Adipocyte (in vitro differentiated cells): ENCODE measurements around the gene DRD1.
"Not testable (repeated sequence)": the region's sequence is repeated elsewhere in the genome, so short reads cannot be mapped to it uniquely, and the experiment has no call there.

Source experiments
- DNase-seq: peaks from one replicate; pipeline ENCODE4 v3.0.0-alpha.2; 2015; ENCODE audit warnings: low read depth
- H3K27me3 ChIP-seq: replicated peaks from 2 replicates; pipeline ENCODE4 v1.7.0; 2013; ENCODE audit warnings: mild to moderate bottlenecking, low read length, moderate library complexity; ENCODE audit not compliant: control insufficient read depth, insufficient read depth
- H3K36me3 ChIP-seq: 2 replicates; pipeline ENCODE4 v1.7.0; 2013; ENCODE audit warnings: low read length, mild to moderate bottlenecking, moderate library complexity; ENCODE audit not compliant: control insufficient read depth, insufficient read depth, severe bottlenecking
- H3K4me1 ChIP-seq: 2 replicates; pipeline ENCODE4 v1.7.0; 2013; ENCODE audit warnings: mild to moderate bottlenecking, low read length, moderate library complexity; ENCODE audit not compliant: control insufficient read depth, insufficient read depth
- H3K4me3 ChIP-seq: 2 replicates; pipeline ENCODE4 v1.7.0; 2013; ENCODE audit warnings: mild to moderate bottlenecking, low read length, moderate library complexity
- H3K9ac ChIP-seq: 2 replicates; pipeline ENCODE4 v1.7.0; 2013; ENCODE audit warnings: mild to moderate bottlenecking, low read length, moderate library complexity
- H3K9me3 ChIP-seq: 2 replicates; pipeline ENCODE4 v1.7.0; 2013; ENCODE audit warnings: mild to moderate bottlenecking, low read length, moderate library complexity; ENCODE audit not compliant: control insufficient read depth

Gene DRD1

GRCh38 chr5:175454338-175454737 lies 10.4 kb upstream of the DRD1 start:
- not testable (repeated sequence) for H3K4me1 ChIP-seq

GRCh38 chr5:175452166-175452565 lies 8.2 kb upstream of the DRD1 start:
- Histone ChIP-seq H3K9me3 (no peaks in the 10 kb centered on the region), H3K9ac (no peak overlapping the region)

More at GRCh38 chr5:175454338-175454737, 10.4 kb upstream of the DRD1 start:
- peaks cover 79% of the 10 kb centered on the region for H3K27me3 ChIP-seq
- not testable (repeated sequence) for H3K9ac ChIP-seq, H3K36me3 ChIP-seq, H3K9me3 ChIP-seq, DNase-seq, H3K4me3 ChIP-seq

GRCh38 chr5:175448276-175448675 lies 4.3 kb upstream of the DRD1 start:
- H3K4me1 ChIP-seq = peaks cover 4% of the 10 kb centered on the region
- H3K27me3 ChIP-seq = peaks cover 72% of the 10 kb centered on the region
- no peak for DNase-seq
- H3K9me3 ChIP-seq = no peaks in the 10 kb centered on the region
- H3K4me3 ChIP-seq = no peak overlapping the region
- no peaks in the 10 kb centered on the region for H3K36me3 ChIP-seq
- no peak overlapping the region for H3K9ac ChIP-seq

More at GRCh38 chr5:175452166-175452565, 8.2 kb upstream of the DRD1 start:
- no peaks in the 10 kb centered on the region for H3K36me3 ChIP-seq
- peaks cover 81% of the 10 kb centered on the region for H3K27me3 ChIP-seq
- H3K4me1 ChIP-seq = no peaks in the 10 kb centered on the region
- no peak overlapping the region for H3K4me3 ChIP-seq
- no peak for DNase-seq

- Histone ChIP-seq H3K36me3 (no peaks in the 10 kb centered on the region), H3K9ac (no peak overlapping the region), H3K4me3 (no peak overlapping the region), H3K9me3 (no peaks in the 10 kb centered on the region), H3K4me1 (peaks cover 4% of the 10 kb centered on the region), H3K27me3 (peaks cover 72% of the 10 kb centered on the region)
- no peak for DNase-seq
Observed at GRCh38 chr5:175447571-175447970, 3.6 kb upstream of the DRD1 start.

GRCh38 chr5:175446378-175446777 lies 2.4 kb upstream of the DRD1 start:
- not testable (repeated sequence) for H3K4me1 ChIP-seq, H3K36me3 ChIP-seq, H3K4me3 ChIP-seq, DNase-seq, H3K9ac ChIP-seq, H3K9me3 ChIP-seq
- peaks cover 73% of the 10 kb centered on the region for H3K27me3 ChIP-seq

- no peaks in the 10 kb centered on the region for H3K36me3 ChIP-seq
- H3K9me3 ChIP-seq = no peaks in the 10 kb centered on the region
- peaks cover 65% of the 10 kb centered on the region for H3K27me3 ChIP-seq
- peaks cover 4% of the 10 kb centered on the region for H3K4me1 ChIP-seq
- H3K9ac ChIP-seq = no peak overlapping the region
- peak overlapping the region; percentile 72 for H3K4me3 ChIP-seq
- no peak for DNase-seq
Observed at GRCh38 chr5:175444905-175445456, 999 bp upstream of the DRD1 start.

- no peak overlapping the region for H3K9ac ChIP-seq
- no peak for DNase-seq
- no peaks in the 10 kb centered on the region for H3K36me3 ChIP-seq
- peaks cover 4% of the 10 kb centered on the region for H3K4me1 ChIP-seq
- H3K4me3 ChIP-seq = peak overlapping the region; percentile 72
- H3K27me3 ChIP-seq = peaks cover 55% of the 10 kb centered on the region
- H3K9me3 ChIP-seq = no peaks in the 10 kb centered on the region
Observed at GRCh38 chr5:175443514-175444059, 395 bp downstream of the DRD1 start.

- no peaks in the 10 kb centered on the region for H3K4me1 ChIP-seq
- H3K36me3 ChIP-seq = no peaks in the 10 kb centered on the region
- no peak overlapping the region for H3K9ac ChIP-seq
- no peak for DNase-seq
- H3K27me3 ChIP-seq = peaks cover 26% of the 10 kb centered on the region
- H3K4me3 ChIP-seq = no peak overlapping the region
- H3K9me3 ChIP-seq = no peaks in the 10 kb centered on the region
Observed at GRCh38 chr5:175438234-175438857, 5.6 kb downstream of the DRD1 start.

GRCh38 chr5:175436359-175436758 lies 7.6 kb downstream of the DRD1 start:
- no peaks in the 10 kb centered on the region for H3K4me1 ChIP-seq
- H3K27me3 ChIP-seq = peaks cover 7% of the 10 kb centered on the region
- no peak for DNase-seq
- no peaks in the 10 kb centered on the region for H3K9me3 ChIP-seq
- no peak overlapping the region for H3K4me3 ChIP-seq
- no peak overlapping the region for H3K9ac ChIP-seq
- no peaks in the 10 kb centered on the region for H3K36me3 ChIP-seq

- Histone ChIP-seq H3K27me3 (peaks cover 7% of the 10 kb centered on the region), H3K4me1 (no peaks in the 10 kb centered on the region), H3K9ac (no peak overlapping the region), H3K9me3 (no peaks in the 10 kb centered on the region), H3K4me3 (no peak overlapping the region), H3K36me3 (no peaks in the 10 kb centered on the region)
- DNase-seq = no peak
Observed at GRCh38 chr5:175434800-175435199, 9.2 kb downstream of the DRD1 start.

GRCh38 chr5:175427762-175428161 lies 16.2 kb downstream of the DRD1 start:
- Histone ChIP-seq H3K9me3 (peaks cover 4% of the 10 kb centered on the region), H3K36me3 (no peaks in the 10 kb centered on the region), H3K9ac (no peak overlapping the region), H3K4me3 (no peak overlapping the region), H3K4me1 (no peaks in the 10 kb centered on the region), H3K27me3 (no peaks in the 10 kb centered on the region)
- DNase-seq = no peak
